ENCODE results near the gene SPNS1.

The SPNS1 gene

GRCh38 chr16:28982418-28982817, 7.8 kb downstream of the SPNS1 start:
- TF ChIP-seq, protein P1, sequence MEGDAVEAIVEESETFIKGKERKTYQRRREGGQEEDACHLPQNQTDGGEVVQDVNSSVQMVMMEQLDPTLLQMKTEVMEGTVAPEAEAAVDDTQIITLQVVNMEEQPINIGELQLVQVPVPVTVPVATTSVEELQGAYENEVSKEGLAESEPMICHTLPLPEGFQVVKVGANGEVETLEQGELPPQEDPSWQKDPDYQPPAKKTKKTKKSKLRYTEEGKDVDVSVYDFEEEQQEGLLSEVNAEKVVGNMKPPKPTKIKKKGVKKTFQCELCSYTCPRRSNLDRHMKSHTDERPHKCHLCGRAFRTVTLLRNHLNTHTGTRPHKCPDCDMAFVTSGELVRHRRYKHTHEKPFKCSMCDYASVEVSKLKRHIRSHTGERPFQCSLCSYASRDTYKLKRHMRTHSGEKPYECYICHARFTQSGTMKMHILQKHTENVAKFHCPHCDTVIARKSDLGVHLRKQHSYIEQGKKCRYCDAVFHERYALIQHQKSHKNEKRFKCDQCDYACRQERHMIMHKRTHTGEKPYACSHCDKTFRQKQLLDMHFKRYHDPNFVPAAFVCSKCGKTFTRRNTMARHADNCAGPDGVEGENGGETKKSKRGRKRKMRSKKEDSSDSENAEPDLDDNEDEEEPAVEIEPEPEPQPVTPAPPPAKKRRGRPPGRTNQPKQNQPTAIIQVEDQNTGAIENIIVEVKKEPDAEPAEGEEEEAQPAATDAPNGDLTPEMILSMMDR (IDR thresholded peaks at IDR 0.05) = no peak

DNA sequence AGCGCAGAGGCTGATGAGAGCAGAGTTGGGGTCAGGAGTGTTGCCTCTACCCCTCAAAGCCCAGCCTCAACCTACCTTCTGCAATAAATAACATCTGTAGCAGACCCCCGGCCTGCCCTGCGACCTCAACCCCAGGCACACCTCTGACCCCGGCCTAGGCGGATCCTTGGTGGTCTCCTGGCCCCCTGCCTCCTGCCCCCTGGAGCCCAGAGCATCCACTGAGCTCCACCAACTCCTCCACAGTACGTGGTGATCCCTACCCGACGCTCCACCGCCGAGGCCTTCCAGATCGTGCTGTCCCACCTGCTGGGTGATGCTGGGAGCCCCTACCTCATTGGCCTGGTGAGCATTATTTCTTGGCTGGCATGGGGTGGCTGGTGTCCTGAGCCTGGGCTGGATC, 8.4 kb downstream of the SPNS1 start:
- TF ChIP-seq, protein P1 (IDR thresholded peaks at IDR 0.05) = no peak

DNA sequence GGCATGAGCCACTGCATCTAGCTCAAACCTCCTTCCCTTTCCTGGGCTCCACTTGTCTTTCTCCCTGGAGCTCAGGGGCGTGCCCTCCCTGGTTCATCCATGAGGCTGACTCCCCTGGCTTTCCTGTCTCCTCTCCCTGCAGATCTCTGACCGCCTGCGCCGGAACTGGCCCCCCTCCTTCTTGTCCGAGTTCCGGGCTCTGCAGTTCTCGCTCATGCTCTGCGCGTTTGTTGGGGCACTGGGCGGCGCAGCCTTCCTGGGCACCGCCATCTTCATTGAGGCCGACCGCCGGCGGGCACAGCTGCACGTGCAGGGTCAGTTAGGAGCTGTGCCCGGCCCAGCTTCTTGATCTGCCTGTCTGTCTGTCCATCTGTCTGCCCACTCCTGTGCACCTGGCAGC, 9.1 kb downstream of the SPNS1 start:
- TF ChIP-seq, protein P1 (IDR thresholded peaks at IDR 0.05) = no peak

GRCh38 chr16:28984091-28984490, 9.5 kb downstream of the SPNS1 start:
- TF ChIP-seq, protein P1 (IDR thresholded peaks at IDR 0.05) = no peak

DNA sequence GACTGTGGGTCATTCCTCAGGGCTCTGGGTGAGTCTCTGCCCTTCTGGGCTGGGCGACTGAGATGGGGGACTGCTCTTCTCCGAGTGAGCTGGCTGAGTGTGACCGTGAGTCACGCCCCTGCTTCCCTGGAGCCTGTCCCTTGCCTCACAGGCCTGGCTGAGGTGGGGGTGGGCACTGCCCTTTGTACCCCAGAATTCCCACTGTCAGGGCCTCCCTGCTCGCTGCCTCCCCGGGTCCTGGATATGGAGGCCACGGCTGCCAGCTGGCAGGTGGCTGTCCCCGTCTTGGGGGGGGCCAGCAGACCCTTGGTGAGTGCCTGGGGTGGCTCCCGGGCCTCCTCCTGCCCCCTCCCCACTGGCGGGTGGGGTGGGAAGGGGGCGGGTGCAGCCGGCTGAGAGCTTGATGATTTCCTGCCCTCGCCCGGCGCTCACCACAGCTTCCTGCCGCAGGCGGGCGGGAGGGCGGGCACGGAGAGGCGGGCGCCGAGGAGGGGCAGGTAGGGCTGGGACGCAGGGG, 10.1 kb downstream of the SPNS1 start, which contains the start of gene LAT:
Gene LAT, plus strand, starts transcription at position 434 of the 517 bp plus-strand sequence. CDS start 366 bp downstream, outside the sequence.
- TF ChIP-seq, protein P1 (IDR thresholded peaks at IDR 0.05) = no peak

DNA sequence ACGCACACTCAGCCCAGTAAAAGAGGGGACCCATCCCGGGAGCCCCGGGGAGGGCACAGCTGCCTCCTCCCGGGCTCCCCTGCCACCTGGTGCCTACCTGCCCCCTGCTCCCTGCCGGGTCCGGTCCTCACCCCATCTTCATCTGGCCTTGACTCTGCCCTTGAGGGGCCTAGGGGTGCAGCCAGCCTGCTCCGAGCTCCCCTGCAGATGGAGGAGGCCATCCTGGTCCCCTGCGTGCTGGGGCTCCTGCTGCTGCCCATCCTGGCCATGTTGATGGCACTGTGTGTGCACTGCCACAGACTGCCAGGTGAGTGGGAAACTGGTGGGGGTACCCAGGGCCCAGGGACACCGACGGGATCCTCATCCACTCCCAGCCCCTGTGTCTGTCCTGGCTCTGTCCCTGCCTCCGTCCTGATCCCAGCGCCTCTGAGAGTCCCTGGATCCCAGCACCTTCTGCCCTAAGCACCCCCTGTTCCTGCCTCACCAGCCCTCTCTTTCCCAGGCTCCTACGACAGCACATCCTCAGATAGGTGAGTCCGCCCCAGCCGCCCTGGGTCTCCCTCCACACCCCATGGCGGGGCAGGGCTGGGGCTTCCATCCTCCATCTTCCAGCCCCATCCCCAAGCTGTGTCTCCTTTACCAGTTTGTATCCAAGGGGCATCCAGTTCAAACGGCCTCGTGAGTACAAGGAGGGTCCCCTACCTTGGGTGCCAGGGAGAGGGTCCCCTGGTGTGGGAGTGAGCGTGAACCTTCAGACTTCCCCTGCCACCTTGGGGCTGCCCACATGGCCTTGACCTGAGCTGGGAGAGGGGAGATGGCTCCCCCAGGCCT, 10.8 kb downstream of the SPNS1 start:
- TF ChIP-seq, protein P1 (IDR thresholded peaks at IDR 0.05) = no peak

DNA sequence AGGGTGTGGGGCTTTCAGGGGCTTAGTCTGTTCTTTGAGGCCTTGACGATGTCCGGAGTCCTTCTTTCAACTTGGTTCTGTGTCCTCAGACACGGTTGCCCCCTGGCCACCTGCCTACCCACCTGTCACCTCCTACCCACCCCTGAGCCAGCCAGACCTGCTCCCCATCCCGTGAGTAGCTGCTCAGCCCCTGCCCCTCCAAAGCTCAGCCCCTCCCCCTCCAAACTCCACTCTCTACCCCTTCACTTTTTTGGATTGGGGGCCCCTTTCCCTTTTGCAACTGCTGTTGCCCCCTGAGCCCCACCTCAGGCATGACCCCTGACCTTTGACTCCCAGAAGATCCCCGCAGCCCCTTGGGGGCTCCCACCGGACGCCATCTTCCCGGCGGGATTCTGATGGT, 11.5 kb downstream of the SPNS1 start:
- TF ChIP-seq, protein P1 (IDR thresholded peaks at IDR 0.05) = no peak
